Measurements from ENCODE around the gene SPOCK1.
A peak's percentile ranks its signal among the peaks of the same experiment; 100 is the strongest.

Gene SPOCK1

DNA sequence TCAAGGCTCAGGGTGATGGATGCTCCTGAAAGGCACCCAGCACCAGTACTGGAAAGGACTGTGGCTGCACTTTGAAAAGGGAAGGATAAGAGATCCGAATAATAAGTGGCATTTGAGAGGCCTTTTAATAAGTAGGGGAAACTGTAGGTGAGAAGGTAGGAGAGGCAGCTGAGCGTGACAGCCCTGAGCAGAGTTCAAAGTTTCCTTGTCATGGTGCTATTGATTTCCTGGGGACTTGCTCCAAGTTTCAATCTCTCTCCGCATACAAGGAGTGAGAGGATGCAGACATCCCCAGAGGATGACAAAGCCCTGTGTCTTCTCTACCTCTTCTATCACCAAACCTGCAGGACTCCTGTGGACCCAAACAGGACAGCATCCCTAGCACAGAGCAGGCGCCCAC is 354.5 kb downstream of the SPOCK1 start:
- Histone ChIP-seq H3K9ac (ENCODE audit: low read length) (no peak overlapping the region), H3K4me1 (ENCODE audit: control insufficient read depth, insufficient read depth, low read length) (peaks cover 53% of the 10 kb centered on the region), H3K27me3 (replicated peaks; ENCODE audit: control insufficient read depth, insufficient read depth, low read length) (no peaks in the 10 kb centered on the region), H3K4me3 (ENCODE audit: low read length) (no peak overlapping the region), H3K36me3 (ENCODE audit: control insufficient read depth, insufficient read depth, low read length, severe bottlenecking) (no peaks in the 10 kb centered on the region), H3K9me3 (ENCODE audit: control insufficient read depth, low read length) (no peaks in the 10 kb centered on the region)
- DNase-seq (ENCODE audit: low read depth): no peak

DNA sequence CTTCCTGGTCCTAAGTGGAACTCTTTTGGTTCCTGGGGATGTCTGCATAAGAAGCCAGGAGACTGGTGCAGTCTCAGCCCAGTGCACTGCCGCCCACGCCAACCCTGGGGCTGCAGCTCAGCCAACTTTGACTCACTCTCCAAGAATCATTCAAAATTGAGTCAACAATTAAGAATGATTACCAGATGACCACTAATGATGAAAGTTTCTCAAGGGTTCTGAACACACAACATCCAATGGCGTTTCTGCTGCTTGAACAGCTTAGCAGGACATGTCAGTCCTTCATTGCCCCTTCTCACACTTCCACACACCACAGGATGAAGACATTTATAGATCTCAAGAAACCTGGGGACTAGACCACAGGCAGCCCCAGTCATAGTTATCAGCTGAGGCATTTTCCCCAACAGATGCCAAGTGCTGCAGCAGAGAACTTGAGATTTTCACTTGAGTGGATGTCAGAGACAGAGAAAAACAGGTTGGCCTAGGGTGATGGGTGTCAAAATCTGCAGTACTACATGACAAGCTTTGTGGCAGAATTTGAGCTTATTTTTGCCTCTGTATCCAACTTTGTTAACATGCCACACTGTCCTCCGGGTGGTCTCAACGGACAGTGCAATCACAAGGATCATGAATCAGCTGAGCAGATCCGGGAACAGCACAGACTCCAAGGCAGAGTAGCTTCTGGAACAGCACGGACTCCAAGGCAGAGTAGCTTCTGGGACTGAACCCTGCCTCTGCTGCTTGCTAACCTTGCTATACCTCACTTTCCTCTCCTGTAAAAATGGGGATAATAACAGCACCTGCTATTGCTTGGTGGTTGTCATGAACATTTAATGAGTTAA is 356.1 kb downstream of the SPOCK1 start:
- peak overlapping the region; percentile 47 for H3K4me3 ChIP-seq (ENCODE audit: low read length)
- peaks cover 5% of the 10 kb centered on the region for H3K36me3 ChIP-seq (ENCODE audit: control insufficient read depth, insufficient read depth, low read length, severe bottlenecking)
- peak overlapping the region; percentile 72 for H3K9ac ChIP-seq (ENCODE audit: low read length)
- H3K27me3 ChIP-seq (replicated peaks; ENCODE audit: control insufficient read depth, insufficient read depth, low read length): no peaks in the 10 kb centered on the region
- H3K4me1 ChIP-seq (ENCODE audit: control insufficient read depth, insufficient read depth, low read length): peaks cover 53% of the 10 kb centered on the region
- H3K9me3 ChIP-seq (ENCODE audit: control insufficient read depth, low read length): no peaks in the 10 kb centered on the region
- DNase-seq (ENCODE audit: low read depth): peak; percentile 92

DNA sequence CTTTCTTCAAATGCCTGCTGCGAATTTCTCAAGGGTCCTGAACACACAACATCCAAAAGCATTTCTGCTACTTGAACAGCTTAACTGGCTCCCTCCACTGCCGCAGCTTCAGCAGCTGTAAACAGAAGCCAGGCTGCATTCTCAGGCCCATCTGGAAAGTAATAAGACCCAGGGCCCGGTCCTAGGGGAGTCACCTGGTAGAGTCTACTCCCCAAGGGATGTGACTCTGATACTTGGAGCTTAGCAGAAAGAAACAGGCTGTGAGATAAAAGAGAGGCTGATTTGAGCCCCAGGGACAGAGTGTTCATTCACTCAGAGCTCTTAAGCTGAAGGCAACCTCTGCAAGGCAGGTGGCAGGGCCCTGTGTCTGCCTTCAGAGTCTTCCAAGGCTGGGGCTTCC is 356.8 kb downstream of the SPOCK1 start:
- peak overlapping the region; percentile 67 for H3K9ac ChIP-seq (ENCODE audit: low read length)

GRCh38 chr5:137141779-137142178 is 357.3 kb downstream of the SPOCK1 start:
- H3K9ac ChIP-seq (ENCODE audit: low read length): peak overlapping the region; percentile 67
- H3K4me1 ChIP-seq (ENCODE audit: control insufficient read depth, insufficient read depth, low read length): peaks cover 49% of the 10 kb centered on the region
- peak overlapping the region; percentile 47 for H3K4me3 ChIP-seq (ENCODE audit: low read length)
- peaks cover 5% of the 10 kb centered on the region for H3K36me3 ChIP-seq (ENCODE audit: control insufficient read depth, insufficient read depth, low read length, severe bottlenecking)
- H3K27me3 ChIP-seq (replicated peaks; ENCODE audit: control insufficient read depth, insufficient read depth, low read length): no peaks in the 10 kb centered on the region
- no peaks in the 10 kb centered on the region for H3K9me3 ChIP-seq (ENCODE audit: control insufficient read depth, low read length)
- peak; percentile 13 for DNase-seq (ENCODE audit: low read depth)

More for the DNA sequence above, 356.8 kb downstream of the SPOCK1 start:
- DNase-seq (ENCODE audit: low read depth): peak; percentile 48
- peak overlapping the region; percentile 47 for H3K4me3 ChIP-seq (ENCODE audit: low read length)
- no peaks in the 10 kb centered on the region for H3K27me3 ChIP-seq (replicated peaks; ENCODE audit: control insufficient read depth, insufficient read depth, low read length)
- H3K36me3 ChIP-seq (ENCODE audit: control insufficient read depth, insufficient read depth, low read length, severe bottlenecking): peaks cover 5% of the 10 kb centered on the region
- H3K9me3 ChIP-seq (ENCODE audit: control insufficient read depth, low read length): no peaks in the 10 kb centered on the region
- peaks cover 53% of the 10 kb centered on the region for H3K4me1 ChIP-seq (ENCODE audit: control insufficient read depth, insufficient read depth, low read length)

- DNase-seq (ENCODE audit: low read depth): no peak
- peaks cover 5% of the 10 kb centered on the region for H3K36me3 ChIP-seq (ENCODE audit: control insufficient read depth, insufficient read depth, low read length, severe bottlenecking)
- peaks cover 13% of the 10 kb centered on the region for H3K4me1 ChIP-seq (ENCODE audit: control insufficient read depth, insufficient read depth, low read length)
- H3K4me3 ChIP-seq (ENCODE audit: low read length): no peak overlapping the region
- H3K9ac ChIP-seq (ENCODE audit: low read length): no peak overlapping the region
- no peaks in the 10 kb centered on the region for H3K9me3 ChIP-seq (ENCODE audit: control insufficient read depth, low read length)
- H3K27me3 ChIP-seq (replicated peaks; ENCODE audit: control insufficient read depth, insufficient read depth, low read length): no peaks in the 10 kb centered on the region
Measured at GRCh38 chr5:137136991-137137632, 362.0 kb downstream of the SPOCK1 start.

DNA sequence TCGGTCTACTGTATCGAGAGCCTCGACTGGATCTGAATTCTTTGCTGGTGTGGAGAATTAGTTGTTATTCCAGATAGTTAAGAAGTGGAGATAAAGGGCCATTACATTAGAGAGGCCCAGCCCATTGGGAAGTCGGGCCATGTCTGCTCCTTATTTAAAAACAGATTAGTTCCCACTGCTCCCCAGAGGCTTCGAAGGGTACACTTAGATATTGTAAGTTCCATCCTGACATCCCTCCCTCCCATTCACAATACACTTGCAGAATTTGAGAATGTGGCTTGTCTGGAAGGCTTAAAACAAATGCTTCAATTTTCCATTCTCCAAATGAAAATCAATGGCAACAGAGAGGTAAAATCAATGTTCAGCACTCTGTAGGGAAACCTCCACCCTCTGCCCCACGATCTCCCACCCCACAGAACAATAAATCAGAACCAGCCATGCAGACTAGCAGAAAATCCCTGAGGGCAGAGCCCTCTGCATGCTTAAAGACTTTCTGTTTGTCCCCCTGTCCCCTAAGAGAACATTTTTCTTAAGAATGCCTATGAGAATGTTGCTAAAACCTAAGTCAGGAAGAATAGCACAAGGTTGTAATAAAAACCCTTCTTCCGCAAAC is 364.1 kb downstream of the SPOCK1 start:
- H3K4me3 ChIP-seq (ENCODE audit: low read length): no peak overlapping the region
- H3K9ac ChIP-seq (ENCODE audit: low read length): no peak overlapping the region
- H3K9me3 ChIP-seq (ENCODE audit: control insufficient read depth, low read length): no peaks in the 10 kb centered on the region
- peaks cover 5% of the 10 kb centered on the region for H3K36me3 ChIP-seq (ENCODE audit: control insufficient read depth, insufficient read depth, low read length, severe bottlenecking)
- no peak for DNase-seq (ENCODE audit: low read depth)
- no peaks in the 10 kb centered on the region for H3K4me1 ChIP-seq (ENCODE audit: control insufficient read depth, insufficient read depth, low read length)
- H3K27me3 ChIP-seq (replicated peaks; ENCODE audit: control insufficient read depth, insufficient read depth, low read length): no peaks in the 10 kb centered on the region

GRCh38 chr5:137129886-137130680 is 369.0 kb downstream of the SPOCK1 start:
- no peaks in the 10 kb centered on the region for H3K4me1 ChIP-seq (ENCODE audit: control insufficient read depth, insufficient read depth, low read length)
- no peaks in the 10 kb centered on the region for H3K36me3 ChIP-seq (ENCODE audit: control insufficient read depth, insufficient read depth, low read length, severe bottlenecking)
- no peak overlapping the region for H3K9ac ChIP-seq (ENCODE audit: low read length)
- DNase-seq (ENCODE audit: low read depth): no peak
- no peak overlapping the region for H3K4me3 ChIP-seq (ENCODE audit: low read length)
- no peaks in the 10 kb centered on the region for H3K9me3 ChIP-seq (ENCODE audit: control insufficient read depth, low read length)
- H3K27me3 ChIP-seq (replicated peaks; ENCODE audit: control insufficient read depth, insufficient read depth, low read length): no peaks in the 10 kb centered on the region

DNA sequence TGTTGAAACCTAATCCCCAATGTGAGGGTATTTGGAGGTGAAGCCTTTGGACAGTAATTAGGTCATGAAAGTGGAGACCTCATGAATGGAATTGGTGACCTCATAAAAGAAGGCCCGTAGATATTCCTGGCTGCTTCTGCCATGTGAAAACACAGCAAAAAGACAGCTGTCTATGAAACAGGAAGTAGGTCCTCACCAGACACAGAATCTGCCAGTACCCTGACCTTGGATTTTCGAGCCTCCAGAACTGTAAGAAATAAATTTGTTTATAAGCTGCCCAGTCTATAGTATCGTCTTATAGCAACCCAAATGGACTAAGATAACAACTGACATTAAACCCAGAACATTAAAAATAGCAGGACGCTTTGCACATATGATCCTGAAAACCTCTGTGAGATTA is 371.1 kb downstream of the SPOCK1 start:
- H3K9ac ChIP-seq (ENCODE audit: low read length): no peak overlapping the region
- no peaks in the 10 kb centered on the region for H3K27me3 ChIP-seq (replicated peaks; ENCODE audit: control insufficient read depth, insufficient read depth, low read length)
- no peaks in the 10 kb centered on the region for H3K4me1 ChIP-seq (ENCODE audit: control insufficient read depth, insufficient read depth, low read length)
- DNase-seq (ENCODE audit: low read depth): no peak
- no peaks in the 10 kb centered on the region for H3K36me3 ChIP-seq (ENCODE audit: control insufficient read depth, insufficient read depth, low read length, severe bottlenecking)
- no peak overlapping the region for H3K4me3 ChIP-seq (ENCODE audit: low read length)
- no peaks in the 10 kb centered on the region for H3K9me3 ChIP-seq (ENCODE audit: control insufficient read depth, low read length)

DNA sequence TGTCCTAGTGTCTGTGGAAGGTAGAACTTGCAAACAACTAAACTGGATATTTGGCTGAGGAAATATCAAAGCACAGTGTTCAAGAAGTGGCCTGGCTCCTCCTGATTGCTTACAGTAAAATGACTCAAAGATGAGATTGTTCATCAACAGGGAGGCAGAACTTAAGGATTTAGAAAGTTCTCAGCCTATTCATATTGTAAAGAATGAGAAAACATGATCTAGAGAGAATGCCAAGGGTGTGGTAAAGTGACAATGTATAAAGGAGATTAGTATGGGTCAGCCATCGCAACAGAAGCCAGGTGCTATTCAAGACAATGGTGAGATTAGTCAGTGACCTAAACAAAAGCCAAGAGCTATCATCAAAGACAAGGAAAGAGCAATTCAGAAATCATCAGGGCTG is 372.3 kb downstream of the SPOCK1 start:
- H3K9ac ChIP-seq (ENCODE audit: low read length): no peak overlapping the region
- H3K27me3 ChIP-seq (replicated peaks; ENCODE audit: control insufficient read depth, insufficient read depth, low read length): no peaks in the 10 kb centered on the region
- no peaks in the 10 kb centered on the region for H3K9me3 ChIP-seq (ENCODE audit: control insufficient read depth, low read length)
- H3K36me3 ChIP-seq (ENCODE audit: control insufficient read depth, insufficient read depth, low read length, severe bottlenecking): no peaks in the 10 kb centered on the region
- peaks cover 4% of the 10 kb centered on the region for H3K4me1 ChIP-seq (ENCODE audit: control insufficient read depth, insufficient read depth, low read length)
- DNase-seq (ENCODE audit: low read depth): no peak
- no peak overlapping the region for H3K4me3 ChIP-seq (ENCODE audit: low read length)

- no peaks in the 10 kb centered on the region for H3K36me3 ChIP-seq (ENCODE audit: control insufficient read depth, insufficient read depth, low read length, severe bottlenecking)
- H3K9ac ChIP-seq (ENCODE audit: low read length): no peak overlapping the region
- no peaks in the 10 kb centered on the region for H3K27me3 ChIP-seq (replicated peaks; ENCODE audit: control insufficient read depth, insufficient read depth, low read length)
- H3K4me1 ChIP-seq (ENCODE audit: control insufficient read depth, insufficient read depth, low read length): peaks cover 23% of the 10 kb centered on the region
- no peak overlapping the region for H3K4me3 ChIP-seq (ENCODE audit: low read length)
- no peaks in the 10 kb centered on the region for H3K9me3 ChIP-seq (ENCODE audit: control insufficient read depth, low read length)
- no peak for DNase-seq (ENCODE audit: low read depth)
Measured at GRCh38 chr5:137122558-137122957, 376.6 kb downstream of the SPOCK1 start.

GRCh38 chr5:137122075-137122474 is 377.1 kb downstream of the SPOCK1 start:
- no peaks in the 10 kb centered on the region for H3K27me3 ChIP-seq (replicated peaks; ENCODE audit: control insufficient read depth, insufficient read depth, low read length)
- H3K36me3 ChIP-seq (ENCODE audit: control insufficient read depth, insufficient read depth, low read length, severe bottlenecking): no peaks in the 10 kb centered on the region
- DNase-seq (ENCODE audit: low read depth): peak; percentile 46
- H3K9me3 ChIP-seq (ENCODE audit: control insufficient read depth, low read length): no peaks in the 10 kb centered on the region
- peaks cover 23% of the 10 kb centered on the region for H3K4me1 ChIP-seq (ENCODE audit: control insufficient read depth, insufficient read depth, low read length)
- H3K9ac ChIP-seq (ENCODE audit: low read length): no peak overlapping the region
- no peak overlapping the region for H3K4me3 ChIP-seq (ENCODE audit: low read length)
